GM23338 (cell line): ENCODE data around the gene TUBA4B. TPM values are rescaled to one million over a fixed set of nuclear protein-coding genes. Genes with fewer than 3 reads are reported as not detected.

Source experiments
- CREB1 ChIP-seq: fragments of 250-450 bp; sonication (Bioruptor Pico); IDR thresholded peaks from 2 replicates; pipeline ENCODE4 v1.5.0; 2020; ENCODE audit warnings: low read depth, mild to moderate bottlenecking, moderate library complexity
- CTCF ChIP-seq, 2 experiments: fragments of 200-600 bp in 1 of 2; sonication (generic) in 1 of 2; conservative IDR thresholded peaks; 2 replicates each; pipeline versions ENCODE4 v1.5.1 to v1.6.1; 2016 to 2017; ENCODE audit warnings: antibody characterized with exemption in 2 of 2, low read depth in 2 of 2, mild to moderate bottlenecking in 2 of 2, moderate library complexity in 1 of 2
- EZH2 ChIP-seq: fragments of 200-600 bp; sonication (generic); IDR thresholded peaks from one replicate; pipeline ENCODE4 v1.8.0; 2017; ENCODE audit warnings: antibody characterized with exemption, mild to moderate bottlenecking, low read depth; ENCODE audit not compliant: unreplicated experiment
- EZH2phosphoT487 ChIP-seq: fragments of 200-600 bp; sonication (generic); IDR thresholded peaks from one replicate; pipeline ENCODE4 v1.8.1; 2018; ENCODE audit warnings: antibody characterized with exemption; ENCODE audit not compliant: unreplicated experiment
- JUNB ChIP-seq: IDR thresholded peaks from one replicate; pipeline ENCODE4 v1.6.1; 2016; ENCODE audit warnings: antibody characterized with exemption; ENCODE audit not compliant: unreplicated experiment
- NANOG ChIP-seq: IDR thresholded peaks from 2 replicates; pipeline ENCODE4 v1.6.1; 2016; ENCODE audit warnings: antibody characterized with exemption, borderline replicate concordance
- REST ChIP-seq: IDR thresholded peaks from one replicate; pipeline ENCODE4 v1.6.1; 2018; ENCODE audit warnings: antibody characterized with exemption; ENCODE audit not compliant: unreplicated experiment
- ZNF331 ChIP-seq: fragments of 250-450 bp; sonication (Bioruptor Pico); IDR thresholded peaks from 2 replicates; pipeline ENCODE4 v1.5.0; 2020; ENCODE audit warnings: low read depth, mild to moderate bottlenecking, moderate library complexity
- ZNF462 ChIP-seq: fragments of 250-450 bp; sonication (Bioruptor Pico); IDR thresholded peaks from 2 replicates; pipeline ENCODE4 v1.5.0; 2020; ENCODE audit warnings: mild to moderate bottlenecking, moderate library complexity
- polyA plus RNA-seq: library from polyadenylated mRNA; unstranded; fragments of >200 nt; fragmentation: Nextera tagmentation; extraction: Ambion mirVana; gene quantifications from 2 replicates; pipeline ENCODE4 v1.2.1, GENCODE V29; 2016
- total RNA-seq: library from RNA; depleted of rRNA; stranded (reverse); fragments of >200 nt; shearing (Covaris generic); gene quantifications from 2 replicates; pipeline ENCODE4 v1.2.3, GENCODE V29; 2014

Gene TUBA4B
- total and polyA plus RNA-seq, 2 experiments from 2014 or later = 0.14 TPM; not detected in 1

GRCh38 chr2:219287580-219288265, 34.7 kb downstream of the TUBA4B start (continued):
- TF ChIP-seq ZNF462 = no peak
- TF ChIP-seq CREB1 (CRISPR knock-in tag) = no peak
- no peak for TF ChIP-seq ZNF331 (CRISPR knock-in tag)
- TF ChIP-seq CTCF (conservative IDR thresholded peaks at IDR 0.05; ENCODE audit: low read depth in 2 of 2) = no peak
- TF ChIP-seq JUNB = no peak
- no peak for TF ChIP-seq NANOG
- TF ChIP-seq EZH2 = no peak
- TF ChIP-seq REST = no peak
- no peak for TF ChIP-seq EZH2phosphoT487
